ENCODE results near the gene HMGB3.
A peak's percentile ranks its signal among the peaks of the same experiment; 100 is the strongest.
"Not testable (repeated sequence)": the region's sequence is repeated elsewhere in the genome, so short reads cannot be mapped to it uniquely, and the experiment has no call there.

Gene HMGB3

GRCh38 chrX:150980186-150980585 lies 2.9 kb upstream of the HMGB3 start:
- DNase-seq = no peak

GRCh38 chrX:150980711-150981110 lies 2.4 kb upstream of the HMGB3 start:
- no peak for DNase-seq

GRCh38 chrX:150982235-150982787 lies 824 bp upstream of the HMGB3 start:
- DNase-seq = peak; percentile 72

GRCh38 chrX:150983521-150984168 lies 510 bp downstream of the HMGB3 start:
- DNase-seq = no peak

- no peak for DNase-seq
Observed at GRCh38 chrX:150984169-150984824, 1.2 kb downstream of the HMGB3 start.

GRCh38 chrX:150987687-150988086 lies 4.6 kb downstream of the HMGB3 start:
- not testable (repeated sequence) for DNase-seq

- DNase-seq = no peak
Observed at GRCh38 chrX:150989420-150989819, 6.3 kb downstream of the HMGB3 start.

GRCh38 chrX:150990910-150991309 lies 7.8 kb downstream of the HMGB3 start:
- no peak for DNase-seq

GRCh38 chrX:151000861-151001331 lies 17.8 kb downstream of the HMGB3 start:
- no peak for DNase-seq

- no peak for DNase-seq
Observed at GRCh38 chrX:151004085-151004484, 20.9 kb downstream of the HMGB3 start.

GRCh38 chrX:151006410-151007109 lies 23.4 kb downstream of the HMGB3 start:
- DNase-seq = no peak

- DNase-seq = no peak
Observed at GRCh38 chrX:151009582-151009981, 26.4 kb downstream of the HMGB3 start.

- DNase-seq = no peak
Observed at GRCh38 chrX:151013164-151013743, 30.1 kb downstream of the HMGB3 start.

GRCh38 chrX:151015684-151016083 lies 32.5 kb downstream of the HMGB3 start:
- no peak for DNase-seq

GRCh38 chrX:151019856-151020255 lies 36.7 kb downstream of the HMGB3 start:
- no peak for DNase-seq

- peak; percentile 60 for DNase-seq
Observed at GRCh38 chrX:151030845-151031244, 47.7 kb downstream of the HMGB3 start.

- no peak for DNase-seq
Observed at GRCh38 chrX:151031391-151031975, 48.3 kb downstream of the HMGB3 start.

- no peak for DNase-seq
Observed at GRCh38 chrX:151039351-151039750, 56.2 kb downstream of the HMGB3 start.

All from MV-4-11 (cell line).